ENCODE data around the gene USP25.

The USP25 gene

DNA sequence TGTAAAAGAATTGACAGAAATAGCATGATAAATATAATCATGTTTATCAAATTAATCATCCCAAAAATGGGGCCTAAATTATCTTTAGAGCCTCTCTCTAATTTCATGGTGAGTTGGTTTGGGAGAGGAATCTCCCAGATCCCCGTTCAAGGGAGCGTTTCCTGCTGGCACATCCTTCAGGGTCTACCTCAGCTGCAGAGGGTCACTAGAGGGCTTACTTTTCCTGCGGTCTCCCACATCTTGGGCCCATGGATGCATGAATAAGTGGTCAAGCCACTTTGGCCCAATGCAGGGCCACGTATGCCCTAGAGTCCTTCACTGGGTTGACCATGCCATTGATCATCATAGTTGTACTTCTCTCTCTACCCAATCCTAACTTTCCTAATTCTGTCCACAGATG, 164.1 kb downstream of the USP25 start:
- TF ChIP-seq, protein P1, sequence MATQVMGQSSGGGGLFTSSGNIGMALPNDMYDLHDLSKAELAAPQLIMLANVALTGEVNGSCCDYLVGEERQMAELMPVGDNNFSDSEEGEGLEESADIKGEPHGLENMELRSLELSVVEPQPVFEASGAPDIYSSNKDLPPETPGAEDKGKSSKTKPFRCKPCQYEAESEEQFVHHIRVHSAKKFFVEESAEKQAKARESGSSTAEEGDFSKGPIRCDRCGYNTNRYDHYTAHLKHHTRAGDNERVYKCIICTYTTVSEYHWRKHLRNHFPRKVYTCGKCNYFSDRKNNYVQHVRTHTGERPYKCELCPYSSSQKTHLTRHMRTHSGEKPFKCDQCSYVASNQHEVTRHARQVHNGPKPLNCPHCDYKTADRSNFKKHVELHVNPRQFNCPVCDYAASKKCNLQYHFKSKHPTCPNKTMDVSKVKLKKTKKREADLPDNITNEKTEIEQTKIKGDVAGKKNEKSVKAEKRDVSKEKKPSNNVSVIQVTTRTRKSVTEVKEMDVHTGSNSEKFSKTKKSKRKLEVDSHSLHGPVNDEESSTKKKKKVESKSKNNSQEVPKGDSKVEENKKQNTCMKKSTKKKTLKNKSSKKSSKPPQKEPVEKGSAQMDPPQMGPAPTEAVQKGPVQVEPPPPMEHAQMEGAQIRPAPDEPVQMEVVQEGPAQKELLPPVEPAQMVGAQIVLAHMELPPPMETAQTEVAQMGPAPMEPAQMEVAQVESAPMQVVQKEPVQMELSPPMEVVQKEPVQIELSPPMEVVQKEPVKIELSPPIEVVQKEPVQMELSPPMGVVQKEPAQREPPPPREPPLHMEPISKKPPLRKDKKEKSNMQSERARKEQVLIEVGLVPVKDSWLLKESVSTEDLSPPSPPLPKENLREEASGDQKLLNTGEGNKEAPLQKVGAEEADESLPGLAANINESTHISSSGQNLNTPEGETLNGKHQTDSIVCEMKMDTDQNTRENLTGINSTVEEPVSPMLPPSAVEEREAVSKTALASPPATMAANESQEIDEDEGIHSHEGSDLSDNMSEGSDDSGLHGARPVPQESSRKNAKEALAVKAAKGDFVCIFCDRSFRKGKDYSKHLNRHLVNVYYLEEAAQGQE (IDR thresholded peaks at IDR 0.05; ENCODE audit: insufficient read depth in 1 of 2, low read depth in 2 of 2, low read length in 2 of 2) = no peak
- TF ChIP-seq POLR2AphosphoS5 (IDR thresholded peaks at IDR 0.05; ENCODE audit: low read depth, low read length) = no peak
- TF ChIP-seq TAF1 (IDR thresholded peaks at IDR 0.05; ENCODE audit: borderline replicate concordance, insufficient read depth, low read length) = no peak
- no peak for TF ChIP-seq FOXP2 (optimal IDR thresholded peaks at IDR 0.05; ENCODE audit: borderline replicate concordance, extremely low read depth, extremely low read length, insufficient read depth)
- no peak for TF ChIP-seq SIN3A (IDR thresholded peaks at IDR 0.05; ENCODE audit: borderline replicate concordance, insufficient read depth, low read length)

- TF ChIP-seq TAF1 (IDR thresholded peaks at IDR 0.05; ENCODE audit: borderline replicate concordance, insufficient read depth, low read length) = no peak
- TF ChIP-seq SIN3A (IDR thresholded peaks at IDR 0.05; ENCODE audit: borderline replicate concordance, insufficient read depth, low read length) = no peak
- no peak for TF ChIP-seq POLR2AphosphoS5 (IDR thresholded peaks at IDR 0.05; ENCODE audit: low read depth, low read length)
- TF ChIP-seq, protein P1 (IDR thresholded peaks at IDR 0.05; ENCODE audit: insufficient read depth in 1 of 2, low read depth in 2 of 2, low read length in 2 of 2) = no peak
- no peak for TF ChIP-seq FOXP2 (optimal IDR thresholded peaks at IDR 0.05; ENCODE audit: borderline replicate concordance, extremely low read depth, extremely low read length, insufficient read depth)
Observed at GRCh38 chr21:15894596-15894995, 164.8 kb downstream of the USP25 start.

- TF ChIP-seq POLR2AphosphoS5 (IDR thresholded peaks at IDR 0.05; ENCODE audit: low read depth, low read length) = no peak
- no peak for TF ChIP-seq FOXP2 (optimal IDR thresholded peaks at IDR 0.05; ENCODE audit: borderline replicate concordance, extremely low read depth, extremely low read length, insufficient read depth)
- TF ChIP-seq SIN3A (IDR thresholded peaks at IDR 0.05; ENCODE audit: borderline replicate concordance, insufficient read depth, low read length) = no peak
- TF ChIP-seq, protein P1 (IDR thresholded peaks at IDR 0.05; ENCODE audit: insufficient read depth in 1 of 2, low read depth in 2 of 2, low read length in 2 of 2) = no peak
- TF ChIP-seq TAF1 (IDR thresholded peaks at IDR 0.05; ENCODE audit: borderline replicate concordance, insufficient read depth, low read length) = no peak
Observed at GRCh38 chr21:15895142-15896106, 165.6 kb downstream of the USP25 start.

- TF ChIP-seq TAF1 (IDR thresholded peaks at IDR 0.05; ENCODE audit: borderline replicate concordance, insufficient read depth, low read length) (no peak), POLR2AphosphoS5 (IDR thresholded peaks at IDR 0.05; ENCODE audit: low read depth, low read length) (no peak), FOXP2 (optimal IDR thresholded peaks at IDR 0.05; ENCODE audit: borderline replicate concordance, extremely low read depth, extremely low read length, insufficient read depth) (no peak), SIN3A (IDR thresholded peaks at IDR 0.05; ENCODE audit: borderline replicate concordance, insufficient read depth, low read length) (no peak)
- TF ChIP-seq, protein P1 (IDR thresholded peaks at IDR 0.05; ENCODE audit: insufficient read depth in 1 of 2, low read depth in 2 of 2, low read length in 2 of 2) = no peak
Observed at GRCh38 chr21:15896501-15896900, 166.7 kb downstream of the USP25 start.

Measured in PFSK-1 (cell line).